ENCODE results near the gene LILRA5.

DNA sequence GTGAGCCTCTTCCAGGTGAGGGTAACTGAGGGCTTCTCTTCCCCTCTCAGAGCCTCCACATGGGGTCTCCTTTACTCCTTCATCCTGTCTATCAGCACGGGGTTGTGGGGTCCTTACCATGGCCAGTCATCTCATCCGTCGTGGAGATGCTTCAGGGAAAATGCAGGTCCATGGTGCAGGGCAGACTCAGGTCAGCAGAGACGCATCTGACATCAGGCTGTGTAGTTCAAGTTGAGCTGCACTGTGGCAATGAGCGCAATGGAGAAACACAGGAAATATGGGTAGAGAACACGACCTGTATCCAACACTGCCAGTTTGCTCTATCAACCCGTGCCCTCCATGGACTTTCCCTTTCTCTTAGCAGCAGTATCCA lies 13.9 kb downstream of the LILRA5 start:
- no peak for TF ChIP-seq EZH2 (IDR thresholded peaks at IDR 0.05; ENCODE audit: low read length, unreplicated experiment)
- TF ChIP-seq, protein P1, sequence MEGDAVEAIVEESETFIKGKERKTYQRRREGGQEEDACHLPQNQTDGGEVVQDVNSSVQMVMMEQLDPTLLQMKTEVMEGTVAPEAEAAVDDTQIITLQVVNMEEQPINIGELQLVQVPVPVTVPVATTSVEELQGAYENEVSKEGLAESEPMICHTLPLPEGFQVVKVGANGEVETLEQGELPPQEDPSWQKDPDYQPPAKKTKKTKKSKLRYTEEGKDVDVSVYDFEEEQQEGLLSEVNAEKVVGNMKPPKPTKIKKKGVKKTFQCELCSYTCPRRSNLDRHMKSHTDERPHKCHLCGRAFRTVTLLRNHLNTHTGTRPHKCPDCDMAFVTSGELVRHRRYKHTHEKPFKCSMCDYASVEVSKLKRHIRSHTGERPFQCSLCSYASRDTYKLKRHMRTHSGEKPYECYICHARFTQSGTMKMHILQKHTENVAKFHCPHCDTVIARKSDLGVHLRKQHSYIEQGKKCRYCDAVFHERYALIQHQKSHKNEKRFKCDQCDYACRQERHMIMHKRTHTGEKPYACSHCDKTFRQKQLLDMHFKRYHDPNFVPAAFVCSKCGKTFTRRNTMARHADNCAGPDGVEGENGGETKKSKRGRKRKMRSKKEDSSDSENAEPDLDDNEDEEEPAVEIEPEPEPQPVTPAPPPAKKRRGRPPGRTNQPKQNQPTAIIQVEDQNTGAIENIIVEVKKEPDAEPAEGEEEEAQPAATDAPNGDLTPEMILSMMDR (conservative IDR thresholded peaks at IDR 0.05; ENCODE audit: low read depth, low read length) = no peak
- no peak for TF ChIP-seq EZH2phosphoT487 (IDR thresholded peaks at IDR 0.05; ENCODE audit: borderline replicate concordance, low read length)
